Measurements from ENCODE around the gene RANBP3. TPM values are rescaled to one million over a fixed set of nuclear protein-coding genes. Genes with fewer than 3 reads are reported as not detected.

The RANBP3 gene
- total and polyA plus RNA-seq, 7 donors: 40.5 to 71.7 (median 48.7) TPM

DNA sequence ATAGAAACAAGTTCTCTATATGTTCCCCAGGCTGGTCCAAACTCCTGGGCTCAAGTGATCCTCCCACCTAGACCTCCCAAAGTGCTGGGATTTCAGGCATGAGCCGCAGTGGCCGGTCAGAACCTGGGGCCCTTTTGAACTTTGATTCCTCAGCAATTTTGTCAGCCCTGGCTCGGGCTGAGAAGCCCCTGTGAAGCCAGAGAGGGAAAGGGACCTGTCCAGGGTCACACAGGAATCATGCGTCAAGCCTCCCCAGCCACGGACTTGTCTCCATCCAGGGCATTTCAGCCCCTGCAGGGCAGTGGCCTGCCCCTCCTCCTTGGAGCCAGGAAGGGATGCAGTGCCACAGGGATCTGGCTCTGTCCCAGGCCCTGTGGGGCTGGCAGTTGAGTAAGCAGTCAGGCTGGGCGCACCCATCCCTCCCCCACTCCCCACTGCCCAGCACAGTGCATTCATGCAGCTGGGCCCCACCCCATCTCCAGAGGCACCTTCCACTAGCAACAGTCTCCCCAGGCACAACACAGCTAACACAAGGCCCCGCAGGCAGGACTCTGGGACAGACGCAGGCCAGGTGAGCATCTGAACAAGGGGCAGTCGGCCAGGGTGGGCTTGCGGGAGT, 64.1 kb downstream of the RANBP3 start, which contains the start of gene CAPS:
Gene CAPS, plus strand, starts transcription at position 516 of the 619 bp plus-strand sequence. CDS start 153 bp downstream, outside the sequence.
- peaks cover 2 to 58% of the 10 kb centered on the region in 2 donors for H3K36me3 ChIP-seq (ENCODE audit: insufficient read depth in 1 of 2, low read depth in 1 of 2)

DNA sequence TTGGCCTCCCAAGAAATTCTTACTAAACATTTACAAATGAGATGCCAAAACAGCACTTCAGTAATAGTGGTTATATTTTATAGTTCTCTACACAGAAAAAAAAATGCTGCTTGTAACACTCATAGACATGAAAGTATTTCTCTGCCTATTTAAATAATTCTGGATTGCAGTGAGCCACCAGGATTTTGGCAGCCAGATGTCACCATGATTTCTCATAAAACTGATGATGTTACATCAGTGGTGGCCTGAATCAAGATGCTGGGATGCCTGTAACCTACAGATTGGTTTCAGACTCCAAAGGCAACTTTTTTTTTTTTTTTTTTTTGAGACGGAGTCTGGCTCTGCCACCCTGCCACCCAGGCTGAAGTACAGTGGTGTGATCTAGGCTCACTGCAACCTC, 66.6 kb downstream of the RANBP3 start:
- Histone ChIP-seq H3K27ac (no peak overlapping the region), H3K27me3 (ENCODE audit: insufficient read depth in 3 of 3, low read length in 2 of 3) (no peaks in the 10 kb centered on the region)
- intact Hi-C loops (cut with DNase I): no loop called here

More for the DNA sequence above, 64.1 kb downstream of the RANBP3 start, which contains the start of gene CAPS:
- ATAC-seq: peak in 3 of 4 donors; percentile 32 to 38 (median 33)
- Histone ChIP-seq H3K4me3 (no peak within 1 kb of the TSS), H3K4me1 (no peaks in the 10 kb centered on the region), H3K9me3 (no peaks in the 10 kb centered on the region), H3K27me3 (ENCODE audit: insufficient read depth in 3 of 3, low read length in 2 of 3) (no peaks in the 10 kb centered on the region), H3K27ac (no peak within 1 kb of the TSS)
- DNase-seq: peak in 1 of 2 donors; percentile 56
- intact Hi-C loops (cut with DNase I): no loop called here
- TF ChIP-seq, protein P1, sequence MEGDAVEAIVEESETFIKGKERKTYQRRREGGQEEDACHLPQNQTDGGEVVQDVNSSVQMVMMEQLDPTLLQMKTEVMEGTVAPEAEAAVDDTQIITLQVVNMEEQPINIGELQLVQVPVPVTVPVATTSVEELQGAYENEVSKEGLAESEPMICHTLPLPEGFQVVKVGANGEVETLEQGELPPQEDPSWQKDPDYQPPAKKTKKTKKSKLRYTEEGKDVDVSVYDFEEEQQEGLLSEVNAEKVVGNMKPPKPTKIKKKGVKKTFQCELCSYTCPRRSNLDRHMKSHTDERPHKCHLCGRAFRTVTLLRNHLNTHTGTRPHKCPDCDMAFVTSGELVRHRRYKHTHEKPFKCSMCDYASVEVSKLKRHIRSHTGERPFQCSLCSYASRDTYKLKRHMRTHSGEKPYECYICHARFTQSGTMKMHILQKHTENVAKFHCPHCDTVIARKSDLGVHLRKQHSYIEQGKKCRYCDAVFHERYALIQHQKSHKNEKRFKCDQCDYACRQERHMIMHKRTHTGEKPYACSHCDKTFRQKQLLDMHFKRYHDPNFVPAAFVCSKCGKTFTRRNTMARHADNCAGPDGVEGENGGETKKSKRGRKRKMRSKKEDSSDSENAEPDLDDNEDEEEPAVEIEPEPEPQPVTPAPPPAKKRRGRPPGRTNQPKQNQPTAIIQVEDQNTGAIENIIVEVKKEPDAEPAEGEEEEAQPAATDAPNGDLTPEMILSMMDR (IDR thresholded peaks at IDR 0.05): no peak
- WGBS, 3 donors: 77 to 89% (median 87%) methylated on average over 10 of the region's 10 CpGs

DNA sequence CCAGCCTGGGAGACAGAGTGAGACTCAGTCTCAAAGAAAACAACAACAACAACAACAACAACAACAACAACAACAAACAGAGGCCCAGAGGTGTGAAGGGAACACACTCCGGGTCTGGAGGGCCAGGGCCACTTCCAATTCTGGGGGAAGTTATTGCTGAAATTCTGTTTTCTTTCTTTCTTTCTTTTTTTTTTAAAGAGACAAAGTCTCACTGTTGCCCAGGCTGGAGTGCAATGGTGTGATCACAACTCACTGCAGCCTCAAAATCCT, 67.4 kb downstream of the RANBP3 start:
- 65 to 78% (median 72%) methylated on average over 1 of the region's 1 CpG for WGBS, 3 donors
- TF ChIP-seq, protein P1 (IDR thresholded peaks at IDR 0.05): no peak
- intact Hi-C loops (cut with DNase I): no loop called here

More for the DNA sequence above, 66.6 kb downstream of the RANBP3 start:
- DNase-seq (no peak), ATAC-seq (no peak)
- peaks cover 0 to 34% of the 10 kb centered on the region in 2 donors for H3K36me3 ChIP-seq (ENCODE audit: insufficient read depth in 1 of 2, low read depth in 1 of 2)
- no peaks in the 10 kb centered on the region for H3K9me3 ChIP-seq
- H3K4me1 ChIP-seq: no peaks in the 10 kb centered on the region
- TF ChIP-seq, protein P1 (IDR thresholded peaks at IDR 0.05): no peak
- no peak overlapping the region for H3K4me3 ChIP-seq
- WGBS, 3 donors: 43 to 100% (median 90%) methylated on average over 1 of the region's 1 CpG

DNA sequence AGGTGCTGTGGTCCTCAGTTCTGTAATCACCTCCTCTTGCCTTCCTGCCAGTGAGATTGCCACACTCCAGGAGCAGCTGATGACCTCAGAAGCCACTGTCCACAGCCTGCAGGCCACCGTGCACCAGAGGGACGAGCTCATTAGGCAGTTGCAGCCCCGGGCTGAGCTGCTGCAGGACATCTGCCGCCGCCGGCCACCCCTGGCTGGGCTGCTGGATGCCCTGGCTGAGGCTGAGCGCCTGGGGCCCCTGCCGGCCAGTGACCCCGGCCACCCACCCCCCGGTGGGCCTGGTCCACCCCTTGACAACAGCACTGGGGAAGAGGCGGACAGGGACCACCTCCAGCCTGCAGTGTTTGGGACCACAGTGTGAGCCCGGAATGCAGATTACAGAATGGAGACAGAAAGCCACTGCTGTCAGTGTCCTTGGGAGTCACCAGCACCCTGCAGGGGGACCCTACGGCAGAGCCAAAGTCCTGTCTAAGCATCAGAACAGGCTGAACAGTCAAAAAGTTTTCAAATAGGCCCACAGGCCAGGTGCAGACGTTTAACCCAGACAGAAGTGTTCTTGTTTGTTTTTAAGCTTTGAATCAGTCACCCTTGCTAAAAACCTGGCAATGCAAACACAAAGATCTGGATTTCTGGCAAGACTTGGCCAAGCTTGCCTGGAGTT, 69.0 kb downstream of the RANBP3 start:
- TF ChIP-seq, protein P1 (IDR thresholded peaks at IDR 0.05): no peak
- intact Hi-C loops (cut with DNase I): loop anchor here in 1 of 2 donors (5.0 kb wide), 1 partner anchor 38 kb away; no protein-coding TSS in a partner anchor

More for the DNA sequence above, 67.4 kb downstream of the RANBP3 start:
- Histone ChIP-seq H3K9me3 (no peaks in the 10 kb centered on the region), H3K27me3 (ENCODE audit: insufficient read depth in 3 of 3, low read length in 2 of 3) (no peaks in the 10 kb centered on the region), H3K4me1 (peaks cover 5% of the 10 kb centered on the region), H3K36me3 (ENCODE audit: insufficient read depth in 1 of 2, low read depth in 1 of 2) (peaks cover 0 to 26% of the 10 kb centered on the region in 2 donors), H3K4me3 (no peak overlapping the region), H3K27ac (no peak overlapping the region)
- no peak for ATAC-seq
- no peak for DNase-seq

More for the DNA sequence above, 69.0 kb downstream of the RANBP3 start:
- Histone ChIP-seq H3K27ac (no peak overlapping the region), H3K4me3 (no peak overlapping the region), H3K4me1 (peaks cover 11% of the 10 kb centered on the region), H3K36me3 (ENCODE audit: insufficient read depth in 1 of 2, low read depth in 1 of 2) (peaks cover 0 to 17% of the 10 kb centered on the region in 2 donors), H3K9me3 (no peaks in the 10 kb centered on the region), H3K27me3 (ENCODE audit: insufficient read depth in 3 of 3, low read length in 2 of 3) (no peaks in the 10 kb centered on the region)
- no peak for DNase-seq
- no peak for ATAC-seq
- 70 to 76% (median 73%) methylated on average over 12 to 14 of the region's 14 CpGs for WGBS, 3 donors

Data from psoas muscle (tissue), 8 donors.